Measurements from ENCODE around the gene WEE1.

Gene WEE1

DNA sequence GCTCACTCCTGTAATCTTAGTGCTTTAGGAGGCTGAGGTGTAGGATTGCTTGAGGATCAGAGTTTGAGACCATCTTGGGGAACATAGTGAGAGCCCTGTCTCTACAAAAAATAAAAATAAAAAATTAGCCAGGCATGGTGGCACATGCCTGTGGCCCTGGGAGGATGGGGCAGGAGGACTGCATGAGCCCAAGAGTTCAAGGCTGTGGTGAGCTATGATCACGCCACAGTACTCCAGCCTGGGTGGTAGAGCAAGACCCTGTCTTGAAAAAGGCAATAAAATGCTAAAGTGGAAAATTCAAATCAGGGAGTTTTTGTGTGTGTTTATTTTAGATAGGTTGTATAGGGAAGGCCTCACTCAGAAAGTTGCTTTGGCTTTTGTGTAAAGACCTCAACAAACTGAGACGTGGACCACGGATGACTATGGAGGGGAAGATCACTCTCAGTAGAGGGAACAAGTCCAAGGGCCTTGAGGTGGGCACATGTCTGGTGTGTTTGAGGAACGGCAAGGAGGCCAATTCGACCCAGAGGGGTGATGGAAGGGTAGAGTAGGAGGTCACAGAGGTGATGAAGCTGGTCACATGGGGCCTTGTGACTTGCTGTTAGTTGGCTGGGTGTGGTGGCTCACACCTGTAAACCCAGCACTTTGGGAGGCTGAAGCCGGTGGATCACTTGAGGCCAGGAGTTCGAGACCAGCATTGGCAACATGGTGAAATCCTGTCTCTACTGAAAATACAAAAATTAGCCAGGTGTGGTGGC, 35.7 kb downstream of the WEE1 start:
- Histone ChIP-seq H3K27ac (replicated peaks) (no peak overlapping the region), H3K27me3 (ENCODE audit: insufficient read depth, poor library complexity, severe bottlenecking) (no peaks in the 10 kb centered on the region), H3K4me3 (replicated peaks; ENCODE audit: insufficient read depth, low read length) (no peak overlapping the region)
- TF ChIP-seq, protein P1, sequence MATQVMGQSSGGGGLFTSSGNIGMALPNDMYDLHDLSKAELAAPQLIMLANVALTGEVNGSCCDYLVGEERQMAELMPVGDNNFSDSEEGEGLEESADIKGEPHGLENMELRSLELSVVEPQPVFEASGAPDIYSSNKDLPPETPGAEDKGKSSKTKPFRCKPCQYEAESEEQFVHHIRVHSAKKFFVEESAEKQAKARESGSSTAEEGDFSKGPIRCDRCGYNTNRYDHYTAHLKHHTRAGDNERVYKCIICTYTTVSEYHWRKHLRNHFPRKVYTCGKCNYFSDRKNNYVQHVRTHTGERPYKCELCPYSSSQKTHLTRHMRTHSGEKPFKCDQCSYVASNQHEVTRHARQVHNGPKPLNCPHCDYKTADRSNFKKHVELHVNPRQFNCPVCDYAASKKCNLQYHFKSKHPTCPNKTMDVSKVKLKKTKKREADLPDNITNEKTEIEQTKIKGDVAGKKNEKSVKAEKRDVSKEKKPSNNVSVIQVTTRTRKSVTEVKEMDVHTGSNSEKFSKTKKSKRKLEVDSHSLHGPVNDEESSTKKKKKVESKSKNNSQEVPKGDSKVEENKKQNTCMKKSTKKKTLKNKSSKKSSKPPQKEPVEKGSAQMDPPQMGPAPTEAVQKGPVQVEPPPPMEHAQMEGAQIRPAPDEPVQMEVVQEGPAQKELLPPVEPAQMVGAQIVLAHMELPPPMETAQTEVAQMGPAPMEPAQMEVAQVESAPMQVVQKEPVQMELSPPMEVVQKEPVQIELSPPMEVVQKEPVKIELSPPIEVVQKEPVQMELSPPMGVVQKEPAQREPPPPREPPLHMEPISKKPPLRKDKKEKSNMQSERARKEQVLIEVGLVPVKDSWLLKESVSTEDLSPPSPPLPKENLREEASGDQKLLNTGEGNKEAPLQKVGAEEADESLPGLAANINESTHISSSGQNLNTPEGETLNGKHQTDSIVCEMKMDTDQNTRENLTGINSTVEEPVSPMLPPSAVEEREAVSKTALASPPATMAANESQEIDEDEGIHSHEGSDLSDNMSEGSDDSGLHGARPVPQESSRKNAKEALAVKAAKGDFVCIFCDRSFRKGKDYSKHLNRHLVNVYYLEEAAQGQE (IDR thresholded peaks at IDR 0.05; ENCODE audit: insufficient replicate concordance, low read depth): no peak
- TF ChIP-seq GABPA (IDR thresholded peaks at IDR 0.05; ENCODE audit: low read depth) (no peak), CTCF (IDR thresholded peaks at IDR 0.05; ENCODE audit: insufficient read depth, low read length) (no peak), POLR2AphosphoS5 (IDR thresholded peaks at IDR 0.05; ENCODE audit: low read depth) (no peak), SPI1 (IDR thresholded peaks at IDR 0.05; ENCODE audit: borderline replicate concordance, low read depth) (no peak)
- DNase-seq (ENCODE audit: low read depth in 1 of 2, low spot score in 1 of 2): no peak

- Histone ChIP-seq H3K27me3 (ENCODE audit: insufficient read depth, poor library complexity, severe bottlenecking) (no peaks in the 10 kb centered on the region), H3K4me3 (replicated peaks; ENCODE audit: insufficient read depth, low read length) (no peak overlapping the region), H3K27ac (replicated peaks) (no peak overlapping the region)
- DNase-seq (ENCODE audit: low read depth in 1 of 2, low spot score in 1 of 2): no peak
- TF ChIP-seq CTCF (IDR thresholded peaks at IDR 0.05; ENCODE audit: insufficient read depth, low read length) (no peak), GABPA (IDR thresholded peaks at IDR 0.05; ENCODE audit: low read depth) (no peak), SPI1 (IDR thresholded peaks at IDR 0.05; ENCODE audit: borderline replicate concordance, low read depth) (no peak)
- TF ChIP-seq, protein P1 (IDR thresholded peaks at IDR 0.05; ENCODE audit: insufficient replicate concordance, low read depth): no peak
These were observed 36.4 kb downstream of the WEE1 start for GRCh38 chr11:9609841-9610240.

DNA sequence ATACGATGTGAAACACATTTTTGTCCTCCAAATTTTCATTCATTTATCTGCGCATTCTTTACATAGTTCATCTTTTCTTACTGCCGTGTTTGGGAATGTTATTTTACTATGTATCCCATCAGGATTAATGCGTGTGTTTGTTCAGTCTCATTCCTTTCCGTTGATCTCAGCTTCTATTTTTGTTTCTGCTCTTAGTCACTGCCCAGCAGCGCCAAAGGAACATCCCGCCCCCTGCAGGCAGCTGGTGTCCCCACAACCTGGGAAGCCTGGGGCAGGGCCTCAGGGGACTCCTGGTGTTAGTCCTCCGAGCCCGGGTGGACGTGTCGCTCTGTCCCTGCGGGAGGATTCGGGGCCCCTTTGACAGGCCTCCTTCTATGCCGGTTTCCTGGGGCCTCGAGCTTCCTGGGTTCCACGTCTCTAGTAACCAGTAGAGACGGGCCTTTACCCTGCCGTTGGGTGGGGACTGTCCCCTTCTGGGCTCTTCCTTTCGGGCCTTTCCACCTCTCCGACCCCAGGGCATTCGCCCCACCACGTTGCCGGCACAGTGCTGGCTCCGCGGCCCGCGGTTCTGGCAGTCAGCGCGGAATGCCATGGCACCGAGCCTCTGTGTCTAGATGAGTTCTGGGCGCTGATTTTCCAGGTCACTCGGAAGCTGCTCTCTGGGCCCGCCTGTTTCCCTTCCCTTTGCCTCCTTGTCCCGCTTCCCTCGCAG, 39.8 kb downstream of the WEE1 start:
- H3K4me3 ChIP-seq (replicated peaks; ENCODE audit: insufficient read depth, low read length): peak overlapping the region; percentile 56
- no peak for TF ChIP-seq GABPA (IDR thresholded peaks at IDR 0.05; ENCODE audit: low read depth)
- peak; percentile 86 for TF ChIP-seq CTCF (IDR thresholded peaks at IDR 0.05; ENCODE audit: insufficient read depth, low read length)
- H3K27me3 ChIP-seq (ENCODE audit: insufficient read depth, poor library complexity, severe bottlenecking): no peaks in the 10 kb centered on the region
- H3K27ac ChIP-seq (replicated peaks): peak overlapping the region; percentile 80
- DNase-seq (ENCODE audit: low read depth in 1 of 2, low spot score in 1 of 2): peak; percentile 57 to 91
